HG03159 (cell line): ENCODE data around the gene COL9A1.

Experiments used
- ATAC-seq: cut with Tn5 transposase; IDR thresholded peaks from one replicate; pipeline ENCODE4 v1.9.1; 2021; ENCODE audit warnings: mild to moderate bottlenecking, moderate library complexity; ENCODE audit not compliant: unreplicated experiment

Gene COL9A1

DNA sequence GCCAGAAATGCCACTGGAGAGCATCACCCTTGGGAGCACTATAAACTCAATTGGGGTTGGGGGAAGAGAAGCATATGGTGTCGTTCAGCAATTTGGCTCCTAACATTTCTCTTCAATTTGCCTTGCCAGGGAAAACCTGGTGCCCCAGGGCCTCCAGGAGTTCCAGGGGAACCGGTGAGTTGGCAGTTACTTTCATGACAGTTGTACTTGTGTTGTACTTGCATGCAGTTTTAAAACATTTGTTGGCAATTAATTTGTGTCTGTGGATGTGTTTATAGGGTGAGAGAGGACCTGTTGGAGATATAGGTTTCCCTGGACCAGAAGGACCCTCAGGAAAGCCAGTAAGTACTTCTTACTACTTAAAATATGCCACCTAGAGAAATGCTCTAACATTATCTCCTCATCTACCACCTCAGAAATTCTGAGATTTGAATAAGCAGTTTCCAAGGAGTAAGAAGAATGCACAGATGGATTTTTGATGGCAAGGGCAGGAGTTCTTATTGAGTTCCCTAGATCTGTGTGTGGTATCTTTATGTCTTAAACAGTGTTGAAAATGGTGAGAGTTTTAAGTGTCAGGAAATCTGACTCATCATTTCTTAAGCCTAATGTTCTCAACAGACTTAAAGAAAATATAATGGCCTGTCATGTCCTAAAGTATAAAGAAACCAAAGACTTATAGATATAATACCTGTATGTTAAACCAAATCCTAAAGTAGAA lies 122.5 kb downstream of the COL9A1 start:
- no peak for ATAC-seq

DNA sequence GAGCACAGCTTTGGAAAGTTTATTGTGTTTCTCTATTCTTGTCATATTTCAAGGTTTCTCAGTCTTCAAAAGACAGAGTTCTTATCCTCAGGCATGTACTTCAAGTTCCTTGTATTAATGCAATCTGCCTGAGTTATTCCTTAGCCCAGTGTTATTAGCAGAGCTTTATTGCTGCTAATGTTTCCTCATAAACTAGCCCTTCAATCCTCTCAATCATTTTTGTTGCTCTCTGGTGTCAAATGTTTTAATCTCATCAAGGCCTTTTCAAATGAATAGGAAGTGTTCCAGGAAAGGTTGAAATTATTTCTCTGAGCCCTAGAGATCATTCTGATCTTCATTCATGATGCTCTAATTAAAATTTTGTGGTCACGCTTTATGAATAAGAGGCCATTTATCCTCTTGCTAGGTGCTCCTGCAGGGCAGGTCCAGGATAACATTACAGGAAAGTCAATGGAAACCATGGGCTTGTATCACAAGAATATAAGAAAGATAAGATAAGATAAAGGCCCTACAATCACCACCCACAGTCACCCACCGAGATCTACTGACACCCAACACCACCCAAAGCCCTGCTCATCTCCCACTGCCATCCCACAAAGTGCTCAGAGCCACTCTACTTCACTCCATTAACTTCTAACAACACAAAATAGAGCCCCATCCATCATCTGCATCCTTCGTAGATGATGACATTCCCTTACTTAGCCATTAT lies 125.9 kb downstream of the COL9A1 start:
- ATAC-seq = no peak

DNA sequence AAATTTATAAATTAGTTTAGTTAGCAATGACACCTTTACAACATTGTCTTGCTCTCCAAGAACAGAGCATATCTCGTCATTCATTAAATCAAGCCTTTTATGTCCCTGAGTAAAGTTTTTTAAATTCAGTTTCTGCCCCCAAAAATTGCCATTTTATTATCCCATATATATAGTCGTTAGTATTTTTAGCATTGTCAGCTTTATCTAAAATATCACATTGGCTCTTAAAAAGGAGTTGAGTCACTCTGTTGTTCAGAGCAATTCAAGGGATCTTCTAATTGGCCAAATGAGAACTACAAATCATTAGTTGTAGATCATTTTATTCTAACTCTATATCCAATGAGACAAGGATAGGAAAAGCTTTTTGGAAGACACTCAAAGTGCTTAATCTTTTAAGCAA lies 127.1 kb downstream of the COL9A1 start:
- ATAC-seq = no peak

DNA sequence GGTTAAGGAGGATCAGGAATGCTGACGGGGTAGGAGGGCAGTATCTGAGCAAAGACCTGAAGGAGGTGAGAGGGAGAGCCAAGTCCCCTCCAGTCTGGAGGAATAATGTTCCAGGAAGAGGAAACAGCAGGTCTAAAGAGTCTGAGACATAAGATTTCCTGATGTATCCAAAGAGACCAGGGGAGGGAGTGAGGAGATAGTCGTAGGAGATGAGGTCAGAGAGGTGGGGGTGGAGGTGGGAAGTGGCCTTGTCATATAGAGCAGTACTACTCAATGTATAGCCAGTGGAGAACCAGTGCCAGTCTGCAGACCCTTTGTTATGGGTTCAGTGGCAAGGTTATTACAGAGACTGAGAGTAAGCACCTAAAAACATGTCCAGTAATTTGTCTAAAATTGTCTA lies 130.6 kb downstream of the COL9A1 start:
- ATAC-seq = no peak

DNA sequence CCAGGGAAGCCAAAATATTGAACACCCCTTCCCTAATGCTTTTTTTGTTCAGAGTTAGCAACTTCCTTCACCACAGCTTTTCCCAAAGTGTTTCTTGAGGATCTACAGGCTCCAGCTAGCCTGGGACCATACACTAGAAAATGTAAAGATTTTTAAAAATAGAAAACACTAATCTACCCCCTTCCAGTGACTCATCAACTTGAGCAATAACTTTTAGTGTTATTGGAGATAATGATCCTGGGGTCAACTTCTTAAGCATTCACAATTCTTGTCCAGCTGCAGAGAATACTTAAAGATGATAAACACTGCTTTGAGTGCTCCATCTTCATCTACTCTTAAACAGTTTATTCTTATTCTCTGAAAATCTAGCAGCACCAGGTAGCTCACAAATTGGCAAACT lies 131.6 kb downstream of the COL9A1 start:
- no peak for ATAC-seq

DNA sequence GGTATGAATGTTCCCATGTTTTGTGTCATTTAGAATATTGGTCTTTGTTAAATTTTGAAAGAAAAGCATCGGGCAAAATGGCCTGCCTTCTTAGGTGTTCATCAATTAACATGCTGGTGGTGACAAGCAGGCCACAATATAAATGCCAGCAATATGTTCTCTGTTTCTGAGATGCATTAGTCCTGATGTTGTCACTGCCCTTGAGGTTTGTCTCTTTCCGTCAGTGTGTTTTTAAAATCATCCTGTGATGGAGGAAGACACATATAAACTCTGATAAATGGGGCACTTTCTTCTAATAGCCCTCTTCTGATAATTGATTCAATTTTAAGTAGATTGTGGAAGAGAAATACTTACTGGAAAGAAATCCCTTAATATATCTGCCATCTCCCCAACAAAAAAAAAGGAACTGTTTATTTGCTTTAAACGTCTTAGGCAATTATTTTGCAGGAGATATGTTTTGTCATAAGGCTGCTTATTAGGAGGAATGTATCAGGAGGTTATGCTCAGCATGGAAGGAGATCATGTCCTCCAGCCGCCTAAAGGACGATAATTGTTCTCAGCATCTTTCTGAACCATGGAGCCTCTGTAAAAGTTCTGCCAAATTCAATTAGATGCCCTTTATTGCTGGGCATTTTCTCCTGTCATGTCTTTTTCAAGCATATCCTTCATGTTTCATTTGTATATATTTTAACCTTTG lies 134.1 kb downstream of the COL9A1 start:
- no peak for ATAC-seq
